ENCODE results near the gene CAP1. TPM values are rescaled to one million over a fixed set of nuclear protein-coding genes. Genes with fewer than 3 reads are reported as not detected.

The CAP1 gene
- total and polyA plus RNA-seq, 9 of the 15 experiments (the other 6 are each of a cell fraction or from before 2014, with no cell fraction given) = 230 to 658 (median 281) TPM

DNA sequence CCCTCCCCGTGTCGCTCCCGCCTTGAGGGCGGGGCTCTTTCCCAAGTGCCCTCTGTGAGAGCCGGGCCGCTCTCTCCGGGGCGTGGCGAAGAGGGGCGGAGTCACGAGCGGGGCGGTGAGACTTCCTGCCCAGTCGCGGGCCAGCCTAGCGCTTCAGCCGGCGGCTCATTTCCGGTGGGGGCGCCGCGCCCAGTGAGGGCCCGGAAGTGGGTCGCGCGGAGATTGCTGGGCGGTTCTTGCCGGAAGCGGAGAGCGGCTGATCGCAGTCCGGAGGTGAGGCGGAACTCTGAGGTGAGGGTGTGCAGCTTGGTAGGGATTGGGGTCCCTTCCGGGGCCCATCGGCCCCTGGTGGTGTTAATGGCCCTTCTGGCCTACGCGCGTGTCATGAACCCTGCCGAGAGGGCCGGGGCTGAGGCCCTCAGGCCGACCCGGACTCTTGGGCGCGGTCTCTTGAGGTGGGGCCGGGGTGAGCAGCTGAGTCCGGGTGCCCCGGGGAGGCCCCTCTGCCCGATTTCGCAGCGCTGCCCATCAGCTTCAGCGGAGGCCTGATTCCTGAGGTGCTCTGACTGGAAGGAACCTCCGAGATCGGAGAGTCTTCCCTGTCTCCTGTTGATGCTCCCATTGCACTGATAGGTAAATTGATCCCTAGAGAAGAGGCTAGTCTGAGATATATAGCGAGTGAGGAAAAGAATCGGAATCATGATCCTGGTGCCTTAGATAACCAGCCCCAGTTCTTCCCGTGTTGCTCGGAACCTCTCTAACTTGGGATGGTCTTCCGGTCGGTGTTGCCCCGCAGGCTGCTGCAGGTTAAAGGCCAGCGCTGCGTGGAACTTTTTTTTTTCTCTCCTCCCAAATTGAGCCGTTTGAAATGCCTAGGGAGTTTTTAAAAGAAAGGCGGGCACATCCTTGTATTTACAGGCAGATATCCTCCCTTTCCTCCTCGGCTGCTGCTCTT lies at the start of gene CAP1 (continued):
- peak; percentile 70 for TF ChIP-seq ZNF740 (CRISPR knock-in tag; IDR thresholded peaks at IDR 0.05)
- no peak for TF ChIP-seq ZNF740 (tag; IDR thresholded peaks at IDR 0.05)
- TF ChIP-seq PHB (CRISPR knock-in tag; IDR thresholded peaks at IDR 0.05) = 0 out of 2 replicates have a peak, but pooled peaks have one; percentile 55
- peak; percentile 10 for TF ChIP-seq CTCFL (IDR thresholded peaks at IDR 0.05; ENCODE audit: borderline replicate concordance, insufficient read depth, low read depth, low read length, poor library complexity, severe bottlenecking)
- TF ChIP-seq FIP1L1 (IDR thresholded peaks at IDR 0.05; ENCODE audit: low read depth, low read length, poor library complexity, severe bottlenecking) = peak; percentile 82
- TF ChIP-seq ZFX (CRISPR knock-in tag; IDR thresholded peaks at IDR 0.05) = peak; percentile 83
- peak; percentile 87; the same call in 1 of the 2 replicates for TF ChIP-seq NKRF (IDR thresholded peaks at IDR 0.05; ENCODE audit: borderline replicate concordance)
- peak; percentile 96 for TF ChIP-seq HDAC2 (IDR thresholded peaks at IDR 0.05)
- TF ChIP-seq NFRKB (IDR thresholded peaks at IDR 0.05; ENCODE audit: low read depth) = 0 out of 2 replicates have a peak, but pooled peaks have one; percentile 29
- TF ChIP-seq MCM2 (IDR thresholded peaks at IDR 0.05; ENCODE audit: low read depth) = no peak
- TF ChIP-seq JUN (IDR thresholded peaks at IDR 0.05; ENCODE audit: borderline replicate concordance, low read depth, low read length) = 0 out of 2 replicates have a peak, but pooled peaks have one; percentile 27
- no peak for TF ChIP-seq JUN (CRISPR knock-in tag; IDR thresholded peaks at IDR 0.05; ENCODE audit: borderline replicate concordance)
- TF ChIP-seq CEBPG (CRISPR knock-in tag; IDR thresholded peaks at IDR 0.05) = no peak; the same call in 1 of the 2 replicates
- no peak for TF ChIP-seq CEBPG (tag; conservative IDR thresholded peaks at IDR 0.05 in 1 of 2, IDR thresholded peaks at IDR 0.05 in 1 of 2)
- no peak for TF ChIP-seq SAP30 (IDR thresholded peaks at IDR 0.05; ENCODE audit: borderline replicate concordance, insufficient read depth, low read depth, low read length, poor library complexity, severe bottlenecking)
- TF ChIP-seq POLR2B (IDR thresholded peaks at IDR 0.05; ENCODE audit: low read depth, partially characterized antibody) = no peak
- peak; percentile 15 for TF ChIP-seq ZNF146 (CRISPR knock-in tag; IDR thresholded peaks at IDR 0.05; ENCODE audit: unreplicated experiment)
- 0 out of 2 replicates have a peak, but pooled peaks have one; percentile 9 for TF ChIP-seq TCF7 (IDR thresholded peaks at IDR 0.05; ENCODE audit: borderline replicate concordance)
- TF ChIP-seq RBM34 (IDR thresholded peaks at IDR 0.05; ENCODE audit: borderline replicate concordance, insufficient read depth, low read length) = no peak; the same call in 1 of the 2 replicates
- TF ChIP-seq, protein P1, sequence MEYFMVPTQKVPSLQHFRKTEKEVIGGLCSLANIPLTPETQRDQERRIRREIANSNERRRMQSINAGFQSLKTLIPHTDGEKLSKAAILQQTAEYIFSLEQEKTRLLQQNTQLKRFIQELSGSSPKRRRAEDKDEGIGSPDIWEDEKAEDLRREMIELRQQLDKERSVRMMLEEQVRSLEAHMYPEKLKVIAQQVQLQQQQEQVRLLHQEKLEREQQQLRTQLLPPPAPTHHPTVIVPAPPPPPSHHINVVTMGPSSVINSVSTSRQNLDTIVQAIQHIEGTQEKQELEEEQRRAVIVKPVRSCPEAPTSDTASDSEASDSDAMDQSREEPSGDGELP (CRISPR knock-in tag; IDR thresholded peaks at IDR 0.05; ENCODE audit: borderline replicate concordance) = peak; percentile 96
- TF ChIP-seq TARDBP (IDR thresholded peaks at IDR 0.05) = peak; percentile 47; the same call in 1 of the 2 replicates
